NCI-H2227 (cell line): ENCODE measurements around the gene ITPK1.

Experiments used
- DNase-seq: peaks from one replicate; lab custom pipeline; 2025; ENCODE audit not compliant: unreplicated experiment; lab: John Stamatoyannopoulos, UW

ITPK1 gene

DNA sequence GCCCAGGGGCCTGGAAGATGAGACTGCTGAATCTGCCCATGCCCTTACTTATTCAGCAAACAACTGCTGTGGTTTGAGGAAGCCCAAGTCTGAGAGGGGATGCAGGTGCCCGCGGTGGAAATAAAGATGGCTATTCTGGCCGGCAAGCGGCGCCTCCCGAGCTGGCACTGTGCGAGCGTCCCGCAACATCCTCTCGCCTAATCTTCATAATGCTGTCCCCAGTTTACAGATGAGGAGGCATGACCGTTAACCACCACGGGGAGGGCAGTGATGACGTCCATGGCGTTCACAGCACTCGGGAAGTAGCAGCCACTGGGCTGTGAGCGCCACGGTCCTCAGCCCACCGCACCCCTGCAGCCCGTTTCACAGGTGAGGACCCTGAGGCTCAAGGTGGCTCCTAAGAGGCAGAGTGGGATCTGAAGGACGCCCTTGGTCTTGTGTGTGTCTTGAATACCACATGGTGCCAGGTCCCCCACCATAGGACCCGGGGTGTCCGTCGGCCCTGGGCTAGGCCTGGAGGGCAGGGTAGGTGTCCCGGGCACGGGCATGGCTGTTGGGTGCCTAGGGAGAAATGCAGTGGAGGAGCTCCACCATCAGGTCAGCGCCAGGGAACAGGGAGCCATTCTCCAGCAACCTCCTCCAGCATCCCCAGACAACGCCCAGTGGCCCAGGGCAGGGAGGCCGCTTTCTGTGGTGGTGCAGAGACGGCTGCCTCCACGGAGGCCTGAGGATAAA lies 172.6 kb downstream of the ITPK1 start:
- DNase-seq: no peak

DNA sequence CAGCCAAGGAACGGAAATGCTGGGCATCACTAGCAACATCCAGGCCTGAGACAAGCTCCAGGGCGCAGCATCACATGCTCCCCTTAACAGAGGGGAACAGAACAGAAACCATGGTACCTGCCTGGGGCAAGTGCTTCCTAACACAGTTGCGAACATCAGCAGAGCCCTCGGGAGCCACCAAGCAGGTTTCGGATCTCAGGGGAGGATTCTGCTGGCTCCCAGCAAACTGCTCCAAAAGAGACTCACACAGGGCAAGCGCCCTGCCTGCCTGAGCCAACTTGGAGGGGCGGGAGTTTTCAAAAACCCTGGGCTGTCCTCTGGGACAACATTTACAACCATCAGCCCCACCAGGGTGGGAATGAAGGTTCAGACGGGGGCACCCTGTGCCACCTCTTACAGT lies 173.1 kb downstream of the ITPK1 start:
- no peak for DNase-seq

GRCh38 chr14:92942136-92942535 lies 173.6 kb downstream of the ITPK1 start:
- no peak for DNase-seq

DNA sequence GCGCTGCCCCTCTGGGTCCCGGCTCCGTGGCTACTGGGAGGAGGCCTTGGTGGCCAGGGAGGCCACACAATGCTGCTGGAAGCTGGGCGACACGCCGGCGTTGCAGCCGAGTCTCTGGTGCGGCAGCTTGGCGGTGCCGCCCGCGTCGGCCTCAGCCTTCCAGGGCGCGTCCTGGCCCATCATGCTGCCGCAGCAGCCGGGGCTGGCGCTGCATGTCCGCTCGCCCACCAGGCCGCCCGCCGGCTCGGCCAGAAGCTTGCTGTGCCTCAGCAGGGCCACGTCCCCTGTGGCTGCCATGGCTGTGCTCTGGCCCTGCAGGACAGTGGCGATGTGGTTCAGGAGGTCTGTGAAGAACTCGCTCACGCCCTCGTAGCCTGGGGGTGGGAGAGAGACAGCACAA lies 174.2 kb downstream of the ITPK1 start:
- DNase-seq: no peak

DNA sequence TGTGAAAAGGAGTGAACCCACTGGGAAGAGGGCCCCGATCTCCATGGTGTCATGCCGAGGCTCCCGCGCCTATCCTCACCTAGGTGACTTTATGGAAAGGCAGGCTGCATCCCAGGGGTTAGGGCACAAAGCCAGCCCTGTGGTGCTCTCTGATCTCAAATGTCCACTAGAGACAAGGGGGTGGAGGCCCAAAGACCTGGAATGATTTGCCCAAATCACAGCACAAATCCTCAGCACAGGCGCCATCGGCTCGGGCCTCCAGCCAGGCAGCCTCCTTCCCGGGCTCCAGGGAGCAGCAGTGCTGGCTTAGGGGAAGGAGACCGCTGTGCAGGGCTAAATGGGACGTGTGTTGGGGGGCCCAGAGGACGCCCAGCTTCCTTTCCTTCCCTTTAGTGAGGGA lies 175.2 kb downstream of the ITPK1 start:
- DNase-seq: no peak

GRCh38 chr14:92939699-92940098 lies 176.0 kb downstream of the ITPK1 start:
- no peak for DNase-seq

- no peak for DNase-seq
These were observed 176.6 kb downstream of the ITPK1 start for GRCh38 chr14:92938890-92939671.

- no peak for DNase-seq
These were observed 177.4 kb downstream of the ITPK1 start for GRCh38 chr14:92938235-92938875.

DNA sequence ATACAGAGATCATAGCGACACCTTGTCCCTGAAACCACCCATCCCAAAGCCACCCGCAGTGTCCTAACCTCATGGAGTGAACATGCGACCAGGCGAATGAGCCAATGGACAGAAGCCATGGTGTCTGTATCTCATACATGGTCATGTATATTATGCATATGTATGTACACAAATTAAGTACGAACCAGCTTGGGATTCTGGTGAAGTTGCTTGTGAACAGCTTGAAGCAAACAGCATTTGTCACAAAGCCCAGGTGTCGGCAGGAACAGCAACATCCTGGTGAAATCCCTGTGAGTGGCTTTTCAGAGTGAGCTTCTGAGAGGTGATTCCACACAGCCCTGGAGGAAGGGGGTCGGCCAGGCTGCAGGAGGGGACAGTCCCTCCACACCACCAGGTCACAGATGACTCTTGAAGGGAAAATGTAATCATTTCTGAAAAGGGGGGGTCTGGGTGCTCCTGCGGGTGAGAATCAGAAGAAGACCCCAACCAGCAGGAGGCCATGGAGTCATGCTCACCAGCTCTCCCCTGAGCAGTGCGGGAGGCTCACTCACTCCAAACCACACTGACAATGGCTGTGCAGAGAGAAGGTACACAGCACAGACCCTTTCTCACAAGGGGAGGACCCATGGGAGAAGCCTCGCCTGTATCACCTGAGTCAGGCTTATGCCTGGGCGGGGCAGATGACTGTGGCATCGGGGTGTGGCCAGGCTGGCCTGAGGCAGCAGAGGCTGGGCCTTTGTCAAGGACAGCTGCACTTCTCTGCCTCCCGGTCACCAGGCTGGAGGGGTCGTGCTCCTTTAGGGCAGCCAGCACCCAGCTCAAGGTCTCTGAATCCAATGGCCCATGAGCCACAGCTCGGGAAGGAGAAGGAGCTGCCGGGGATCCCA lies 178.4 kb downstream of the ITPK1 start:
- no peak for DNase-seq

DNA sequence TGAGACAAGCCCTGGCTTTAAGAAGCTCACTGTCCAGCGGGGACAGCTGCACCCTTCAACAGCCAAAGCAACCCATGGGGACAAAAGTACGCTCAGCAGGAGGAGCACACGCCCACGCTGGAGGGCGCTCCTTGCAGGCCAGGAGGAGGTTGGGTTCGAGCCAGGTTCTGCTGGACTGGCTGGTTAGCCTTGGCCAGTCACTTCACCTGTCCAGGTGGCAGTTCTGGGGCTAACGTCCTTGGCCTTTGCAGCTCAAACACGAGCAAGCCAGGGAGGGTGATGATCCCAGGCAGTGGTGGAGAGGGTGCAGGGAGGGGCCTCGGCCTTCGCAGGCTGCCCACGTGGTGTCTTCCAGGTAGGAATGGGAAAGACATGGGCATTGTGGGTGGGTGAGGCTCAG lies 179.6 kb downstream of the ITPK1 start:
- no peak for DNase-seq

GRCh38 chr14:92935446-92935845 lies 180.3 kb downstream of the ITPK1 start:
- no peak for DNase-seq

GRCh38 chr14:92934196-92935085 lies 181.3 kb downstream of the ITPK1 start:
- no peak for DNase-seq

- DNase-seq: no peak
These were observed 182.2 kb downstream of the ITPK1 start for GRCh38 chr14:92933481-92933880.

GRCh38 chr14:92932448-92933395 lies 183.0 kb downstream of the ITPK1 start:
- DNase-seq: no peak

GRCh38 chr14:92931681-92932447 lies 183.9 kb downstream of the ITPK1 start:
- no peak for DNase-seq

- no peak for DNase-seq
These were observed 184.8 kb downstream of the ITPK1 start for GRCh38 chr14:92930737-92931602.
